Astrocyte (in vitro differentiated cells and primary cell): Measurements from ENCODE around the gene SFMBT2.

Experiments used
- CTCF ChIP-seq: IDR thresholded peaks from 2 replicates; pipeline ENCODE4 v1.5.1; 2011; ENCODE audit warnings: low read depth, mild to moderate bottlenecking, inconsistent platforms, low read length, moderate library complexity; ENCODE audit not compliant: insufficient read depth
- EZH2 ChIP-seq: IDR thresholded peaks from 2 replicates; pipeline ENCODE4 v1.6.1; 2012; ENCODE audit warnings: mild to moderate bottlenecking, low read length, inconsistent platforms; ENCODE audit not compliant: insufficient read depth

- TF ChIP-seq CTCF (no peak), EZH2 (no peak)
Measured at GRCh38 chr10:7315906-7316305, 94.9 kb downstream of the SFMBT2 start.
